Neural crest cell (in vitro differentiated cells): ENCODE measurements around the gene CKS2. TPM values are rescaled to one million over a fixed set of nuclear protein-coding genes. Genes with fewer than 3 reads are reported as not detected.

ENCODE experiments used
- DNase-seq: peaks from one replicate; pipeline ENCODE4 v3.0.0; 2021; ENCODE audit warnings: low read depth, mixed read lengths, low spot score
- H3K27ac Mint-ChIP-seq: one replicate; pipeline ENCODE4 v1.8.0; 2021; ENCODE audit warnings: mild to moderate bottlenecking, mixed read lengths; ENCODE audit not compliant: unreplicated experiment
- H3K27me3 Mint-ChIP-seq: 2 replicates; pipeline ENCODE4 v1.8.0; 2021; ENCODE audit warnings: low read depth, mild to moderate bottlenecking, mixed read lengths
- H3K36me3 Mint-ChIP-seq: 2 replicates; pipeline ENCODE4 v1.8.0; 2021; ENCODE audit warnings: low read depth, mild to moderate bottlenecking, mixed read lengths
- H3K4me1 Mint-ChIP-seq: 2 replicates; pipeline ENCODE4 v1.8.0; 2021; ENCODE audit warnings: mixed read lengths
- H3K4me3 Mint-ChIP-seq: one replicate; pipeline ENCODE4 v1.8.0; 2021; ENCODE audit warnings: mild to moderate bottlenecking, mixed read lengths
- H3K9me3 Mint-ChIP-seq: 2 replicates; pipeline ENCODE4 v1.8.0; 2021; ENCODE audit warnings: mixed read lengths
- total RNA-seq: library from RNA; stranded (reverse); gene quantifications from 2 replicates; pipeline ENCODE4 v1.2.1, GENCODE V29; 2021
- TF ChIP-seq, protein P1 (sequence below): fragments of 200-600 bp; sonication (generic); conservative IDR thresholded peaks from 2 replicates; pipeline ENCODE4 v1.5.0; 2021; ENCODE audit warnings: antibody characterized with exemption, mild to moderate bottlenecking

CKS2 gene
- total RNA-seq, 1 donor from 2014 or later: 174 TPM

DNA sequence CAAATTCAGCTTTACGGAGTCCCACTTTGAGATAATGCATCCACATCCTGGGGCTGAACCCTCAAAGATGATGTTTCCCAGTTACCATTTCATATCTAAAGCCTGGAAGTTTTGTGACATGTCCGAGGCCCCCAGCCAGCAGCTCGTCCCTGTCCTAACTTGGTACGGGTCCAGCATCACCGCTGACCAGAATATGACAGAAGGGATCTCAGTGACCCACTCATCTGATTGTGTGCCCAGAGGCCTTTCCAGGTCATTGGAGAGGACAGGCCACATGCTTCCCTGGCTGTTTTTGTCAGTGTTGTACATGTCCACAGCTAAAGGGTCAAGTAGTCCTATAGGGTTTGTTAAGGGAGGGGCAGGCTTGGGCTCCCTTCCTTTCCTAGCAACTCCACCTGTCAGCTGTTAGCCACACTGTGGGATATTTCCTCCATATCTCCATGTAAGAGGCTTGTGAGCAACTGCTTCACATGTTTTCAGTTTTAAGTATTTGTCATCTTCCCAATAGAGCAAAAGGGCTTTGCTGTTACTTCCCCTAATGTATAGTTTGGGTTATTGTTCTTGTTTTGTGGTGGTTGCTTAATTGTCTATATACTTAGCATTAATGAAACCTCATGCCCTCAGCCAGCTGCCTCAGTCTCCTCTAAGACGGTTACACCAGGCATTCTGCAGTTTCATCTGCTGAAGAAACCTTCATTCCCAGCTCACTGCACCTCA lies 40.7 kb downstream of the CKS2 start:
- TF ChIP-seq, protein P1, sequence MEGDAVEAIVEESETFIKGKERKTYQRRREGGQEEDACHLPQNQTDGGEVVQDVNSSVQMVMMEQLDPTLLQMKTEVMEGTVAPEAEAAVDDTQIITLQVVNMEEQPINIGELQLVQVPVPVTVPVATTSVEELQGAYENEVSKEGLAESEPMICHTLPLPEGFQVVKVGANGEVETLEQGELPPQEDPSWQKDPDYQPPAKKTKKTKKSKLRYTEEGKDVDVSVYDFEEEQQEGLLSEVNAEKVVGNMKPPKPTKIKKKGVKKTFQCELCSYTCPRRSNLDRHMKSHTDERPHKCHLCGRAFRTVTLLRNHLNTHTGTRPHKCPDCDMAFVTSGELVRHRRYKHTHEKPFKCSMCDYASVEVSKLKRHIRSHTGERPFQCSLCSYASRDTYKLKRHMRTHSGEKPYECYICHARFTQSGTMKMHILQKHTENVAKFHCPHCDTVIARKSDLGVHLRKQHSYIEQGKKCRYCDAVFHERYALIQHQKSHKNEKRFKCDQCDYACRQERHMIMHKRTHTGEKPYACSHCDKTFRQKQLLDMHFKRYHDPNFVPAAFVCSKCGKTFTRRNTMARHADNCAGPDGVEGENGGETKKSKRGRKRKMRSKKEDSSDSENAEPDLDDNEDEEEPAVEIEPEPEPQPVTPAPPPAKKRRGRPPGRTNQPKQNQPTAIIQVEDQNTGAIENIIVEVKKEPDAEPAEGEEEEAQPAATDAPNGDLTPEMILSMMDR: no peak
- Mint-ChIP-seq H3K36me3 (peaks cover 24% of the 10 kb centered on the region), H3K4me3 (no peak overlapping the region), H3K27me3 (no peaks in the 10 kb centered on the region), H3K4me1 (no peaks in the 10 kb centered on the region), H3K27ac (no peak overlapping the region), H3K9me3 (no peaks in the 10 kb centered on the region)
- no peak for DNase-seq

GRCh38 chr9:89352451-89352850 lies 41.5 kb downstream of the CKS2 start:
- no peak overlapping the region for H3K4me3 Mint-ChIP-seq
- no peaks in the 10 kb centered on the region for H3K27me3 Mint-ChIP-seq
- H3K9me3 Mint-ChIP-seq: no peaks in the 10 kb centered on the region
- DNase-seq: no peak
- H3K27ac Mint-ChIP-seq: no peak overlapping the region
- H3K36me3 Mint-ChIP-seq: peaks cover 22% of the 10 kb centered on the region
- H3K4me1 Mint-ChIP-seq: no peaks in the 10 kb centered on the region
- TF ChIP-seq, protein P1: no peak

- Mint-ChIP-seq H3K27ac (no peak overlapping the region), H3K36me3 (peaks cover 22% of the 10 kb centered on the region), H3K4me3 (no peak overlapping the region), H3K27me3 (no peaks in the 10 kb centered on the region), H3K4me1 (no peaks in the 10 kb centered on the region), H3K9me3 (no peaks in the 10 kb centered on the region)
- TF ChIP-seq, protein P1: no peak
- DNase-seq: no peak
Measured at GRCh38 chr9:89352874-89353649, 42.1 kb downstream of the CKS2 start.

- no peak overlapping the region for H3K4me3 Mint-ChIP-seq
- TF ChIP-seq, protein P1: no peak
- no peaks in the 10 kb centered on the region for H3K27me3 Mint-ChIP-seq
- no peaks in the 10 kb centered on the region for H3K9me3 Mint-ChIP-seq
- peaks cover 23% of the 10 kb centered on the region for H3K36me3 Mint-ChIP-seq
- no peak for DNase-seq
- no peak overlapping the region for H3K27ac Mint-ChIP-seq
- H3K4me1 Mint-ChIP-seq: no peaks in the 10 kb centered on the region
Measured at GRCh38 chr9:89353989-89354388, 43.0 kb downstream of the CKS2 start.

- Mint-ChIP-seq H3K9me3 (no peaks in the 10 kb centered on the region), H3K4me3 (no peak overlapping the region), H3K27me3 (no peaks in the 10 kb centered on the region), H3K27ac (peak overlapping the region; percentile 84), H3K36me3 (peaks cover 23% of the 10 kb centered on the region), H3K4me1 (no peaks in the 10 kb centered on the region)
- no peak for DNase-seq
- TF ChIP-seq, protein P1: no peak
Measured at GRCh38 chr9:89354471-89354870, 43.5 kb downstream of the CKS2 start.
